ENCODE measurements around the gene LFNG.
"Not testable (repeated sequence)": the region's sequence is repeated elsewhere in the genome, so short reads cannot be mapped to it uniquely, and the experiment has no call there.

LFNG gene

DNA sequence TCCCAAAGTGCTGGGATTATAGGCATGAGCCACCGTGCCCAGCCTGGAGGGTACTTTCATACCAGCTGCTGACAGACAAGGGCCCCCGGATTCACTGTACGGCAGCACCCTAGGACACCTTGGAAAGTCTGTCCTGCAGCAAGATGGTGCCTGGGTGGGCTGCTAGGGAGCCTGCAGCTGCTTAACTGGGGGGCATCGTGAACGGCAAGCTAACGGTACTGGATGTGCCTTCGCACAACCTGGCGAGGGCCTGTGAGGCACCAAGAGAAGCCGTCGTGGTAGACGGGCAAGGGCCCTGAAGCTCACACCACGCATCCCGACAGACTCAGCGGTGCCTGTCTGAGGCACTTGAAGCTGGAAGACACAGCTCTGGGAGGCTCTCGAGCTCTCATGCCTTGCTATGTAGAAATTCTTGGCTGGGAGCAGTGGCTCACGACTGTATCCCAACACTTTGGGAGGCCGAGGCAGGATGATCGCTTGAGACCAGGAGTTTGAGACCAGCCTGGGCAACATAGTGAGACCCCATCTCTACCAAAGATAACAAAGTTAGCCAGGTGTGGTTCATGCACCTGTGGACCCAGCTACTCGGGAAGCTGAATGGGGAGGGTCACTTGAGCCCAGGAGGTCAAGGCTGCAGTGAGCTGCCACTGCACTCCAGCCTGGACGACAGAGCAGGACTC lies 26.3 kb downstream of the LFNG start:
- DNase-seq (ENCODE audit: low spot score), result no peak

DNA sequence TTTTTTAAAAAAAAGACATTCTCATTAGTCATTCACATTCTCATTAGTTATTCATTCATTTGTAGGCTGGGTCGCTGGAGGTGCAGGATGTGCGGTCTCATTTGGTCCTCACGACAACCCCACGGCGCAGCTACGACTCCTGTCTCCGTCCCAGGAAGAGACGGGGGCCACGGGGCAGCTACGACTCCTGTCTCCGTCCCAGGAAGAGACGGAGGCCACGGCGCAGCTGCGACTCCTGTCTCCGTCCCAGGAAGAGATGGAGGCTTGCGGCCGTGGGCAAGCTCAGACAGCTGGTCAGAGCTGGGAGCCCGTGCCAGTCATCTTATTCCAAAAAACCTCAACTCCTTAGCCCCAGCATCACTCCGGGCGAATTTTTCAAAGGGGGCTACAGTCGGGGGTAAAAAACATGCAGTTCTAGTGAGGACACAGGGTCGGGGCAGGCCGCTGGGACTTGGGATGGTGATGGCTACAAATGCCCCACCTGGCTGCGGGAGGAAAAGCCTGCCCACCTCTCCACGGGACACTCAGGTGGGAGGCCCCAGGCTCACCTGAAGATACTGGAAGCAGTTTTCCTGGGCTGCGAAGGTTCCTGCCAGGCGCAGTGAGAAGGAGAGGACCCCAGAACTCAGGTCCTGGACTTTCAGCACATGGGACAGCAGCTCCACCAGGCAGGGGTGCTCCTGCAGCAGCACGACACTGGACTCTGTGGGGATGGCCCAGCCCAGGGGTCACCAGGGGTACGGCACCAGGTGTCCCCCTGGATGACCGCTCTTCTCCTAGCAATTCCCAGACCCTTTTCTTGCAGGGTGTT lies 27.4 kb downstream of the LFNG start:
- no peak for DNase-seq (ENCODE audit: low spot score)

DNA sequence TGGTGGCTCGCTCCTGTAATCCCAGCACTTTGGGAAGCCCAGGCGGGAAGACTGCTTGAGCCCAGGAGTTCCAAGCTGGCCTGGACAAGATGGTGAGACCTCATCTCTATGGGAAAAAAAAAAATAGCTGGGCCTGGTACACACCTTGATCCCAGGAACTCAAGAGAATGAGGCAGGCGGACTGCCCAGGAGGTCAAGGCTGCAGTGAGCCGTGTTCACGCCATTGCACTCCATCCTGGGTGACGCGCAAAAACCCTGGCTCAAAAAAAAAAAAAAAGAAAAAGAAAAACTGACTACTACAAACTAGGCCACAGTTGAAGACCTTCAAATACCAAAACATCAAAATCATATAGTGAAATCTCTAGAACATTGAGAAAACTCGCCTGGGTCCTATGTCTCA lies 31.8 kb downstream of the LFNG start:
- DNase-seq (ENCODE audit: low spot score), result no peak

DNA sequence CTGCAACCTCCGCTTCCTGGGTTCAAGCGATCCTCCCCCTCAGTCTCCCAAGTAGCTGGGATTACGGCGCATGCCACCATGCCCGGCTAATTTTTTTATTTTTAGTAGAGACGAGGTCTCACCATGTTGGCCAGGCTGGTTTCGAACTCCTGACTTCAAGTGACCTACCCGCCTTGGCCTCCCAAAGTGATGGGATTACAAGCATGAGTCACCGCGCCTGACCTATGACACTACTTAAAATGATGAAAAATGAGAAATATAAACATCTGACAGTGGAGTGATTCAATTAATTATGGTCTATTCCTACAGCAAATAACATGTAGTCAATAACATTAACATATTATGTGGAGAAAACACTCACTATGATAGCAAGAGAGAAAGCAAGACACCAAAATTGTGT lies 33.5 kb downstream of the LFNG start:
- DNase-seq (ENCODE audit: low spot score), result no peak

DNA sequence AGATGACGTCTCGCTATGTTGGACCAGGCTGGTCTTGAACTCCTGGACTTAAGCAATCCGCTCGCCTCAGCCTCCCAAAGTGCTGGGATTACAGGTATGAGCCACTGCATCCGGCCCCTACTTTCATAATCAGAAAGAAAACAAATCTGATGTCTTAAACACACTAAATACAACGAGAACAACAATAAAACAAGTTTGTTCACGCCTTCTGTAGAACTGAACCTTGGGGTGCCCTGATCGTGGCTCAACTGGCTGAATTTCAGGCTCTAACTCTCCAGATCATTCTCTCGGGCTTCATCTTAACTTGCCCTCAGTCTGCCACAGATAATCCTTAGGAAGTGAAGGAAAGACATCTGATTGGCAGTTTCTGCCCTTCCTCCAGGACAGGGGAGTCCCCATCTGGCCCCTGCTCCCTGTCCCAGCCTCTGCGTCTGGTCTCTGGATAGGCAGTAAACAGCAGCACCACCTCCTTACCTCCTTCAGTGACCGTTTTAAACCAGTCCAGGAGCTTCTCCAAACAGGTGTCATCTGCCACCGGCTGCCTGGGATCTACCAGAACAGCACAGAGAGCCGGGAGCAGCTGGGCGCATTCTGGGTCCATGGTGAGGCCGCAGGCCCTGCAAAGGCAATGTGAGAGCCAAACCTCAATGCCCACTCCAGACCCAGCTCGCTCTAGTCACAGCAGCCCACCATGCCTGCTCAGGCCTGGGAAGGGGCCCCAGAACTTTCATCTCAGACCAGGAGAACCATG lies 34.4 kb downstream of the LFNG start:
- DNase-seq (ENCODE audit: low spot score), result no peak

DNA sequence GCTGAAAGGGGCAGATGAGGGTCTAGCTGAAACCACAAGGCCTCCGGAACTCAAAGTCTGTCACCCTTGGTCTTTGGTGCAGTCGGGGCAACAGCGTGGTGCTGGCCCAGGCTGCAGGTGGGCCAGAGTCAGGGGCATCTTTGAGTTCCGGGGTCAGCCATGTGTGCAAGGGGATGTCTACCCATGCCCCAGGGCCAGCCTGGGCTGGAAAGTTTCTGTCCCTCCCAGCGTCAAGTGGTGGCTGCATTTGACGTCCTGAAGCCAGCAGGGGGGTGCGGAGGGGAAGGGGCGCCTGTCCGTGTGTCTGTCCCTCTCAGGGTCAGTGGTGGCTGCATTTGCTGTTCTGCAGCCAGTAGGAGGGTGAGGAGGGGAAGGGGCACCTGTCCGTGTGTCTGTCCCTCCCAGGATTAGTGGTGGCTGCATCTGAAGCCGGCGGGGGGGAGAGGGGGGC lies 35.1 kb downstream of the LFNG start:
- DNase-seq (ENCODE audit: low spot score), result no peak

DNA sequence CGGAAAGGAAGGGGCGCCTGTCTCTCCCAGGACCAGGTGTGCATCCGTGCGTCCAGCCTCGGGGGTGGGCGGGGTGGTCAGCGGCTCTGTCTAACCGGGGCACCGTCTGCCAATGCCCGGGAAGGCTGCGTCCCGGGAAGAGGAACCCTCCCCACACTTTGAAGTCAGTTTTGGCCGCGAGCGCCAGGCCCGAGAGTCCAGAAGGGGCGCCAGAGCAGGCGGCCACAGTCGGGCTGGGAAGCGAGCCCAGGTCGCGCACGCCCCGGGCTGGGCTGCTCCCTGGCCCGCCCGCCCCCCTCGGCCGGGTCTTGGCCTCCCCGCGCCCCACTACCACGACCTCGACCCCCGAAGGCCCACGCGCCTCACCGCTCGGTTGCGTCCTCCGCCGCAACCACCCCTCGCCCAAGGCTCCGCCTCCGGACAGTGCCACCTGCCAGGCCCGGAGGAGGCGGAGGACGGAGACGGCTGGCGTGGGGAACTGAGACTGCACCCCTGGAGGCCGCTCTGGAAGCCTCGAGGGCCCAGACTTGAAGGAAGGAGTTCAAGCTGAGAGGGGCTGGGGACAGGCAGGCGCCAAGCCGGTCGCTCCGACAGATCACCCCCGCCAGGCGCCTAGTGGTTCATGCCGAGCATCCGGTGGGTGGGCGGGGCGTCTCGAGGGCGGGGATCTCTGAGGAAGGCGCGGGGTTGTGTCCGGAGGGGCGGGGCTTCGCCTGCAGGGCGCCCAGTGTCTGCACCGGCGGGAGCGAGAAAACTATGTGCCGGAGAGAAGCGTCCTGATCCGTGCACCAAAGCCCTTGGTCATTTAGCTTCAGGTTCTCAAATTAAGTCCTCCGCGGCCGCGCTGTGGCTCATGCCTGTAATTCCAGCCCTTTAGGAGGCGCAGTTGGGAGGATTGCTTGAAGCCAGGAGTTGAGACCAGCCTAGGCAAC lies 35.8 kb downstream of the LFNG start, which contains the start of gene BRAT1:
Gene BRAT1, minus strand, starts transcription at position 404 of the 932 bp plus-strand sequence. CDS start 1,093 bp downstream, outside the sequence.
- DNase-seq (ENCODE audit: low spot score), result peak; percentile 96

DNA sequence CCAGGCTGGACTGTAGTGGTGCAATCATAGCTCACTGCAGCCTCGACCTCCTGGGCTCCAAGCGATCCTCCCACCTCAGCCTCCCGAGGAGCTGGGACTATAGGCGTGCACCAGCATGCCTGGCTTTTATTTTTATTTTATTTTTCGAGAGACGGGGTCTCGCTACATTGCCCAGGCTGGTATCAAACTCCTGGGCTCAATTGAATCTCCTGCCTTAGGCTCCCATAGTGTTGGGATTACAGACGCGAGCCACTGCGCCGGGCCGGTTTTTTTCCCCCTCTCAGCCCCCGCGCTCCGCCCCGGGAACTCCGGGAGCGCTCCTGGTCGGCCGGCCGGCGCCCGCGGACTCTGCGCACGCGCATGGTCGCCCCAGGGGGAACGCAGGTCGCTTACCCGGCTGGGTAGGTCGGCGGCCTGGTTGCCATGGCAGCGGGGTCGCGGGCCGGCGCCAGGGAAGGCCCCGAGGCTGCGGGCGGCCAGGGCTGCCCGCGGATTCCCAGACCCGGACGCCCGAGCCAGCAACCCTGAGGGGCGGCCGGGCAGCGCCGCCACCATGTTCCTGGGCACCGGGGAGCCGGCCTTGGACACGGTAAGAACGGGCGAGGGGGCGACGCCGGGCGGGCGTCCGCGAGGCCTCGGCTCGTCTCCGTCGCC lies 39.2 kb downstream of the LFNG start, which contains the start of gene IQCE:
Gene IQCE, plus strand, starts transcription at position 351 of the 654 bp plus-strand sequence. Its CDS starts 203 bp downstream, at position 554.
- peak; percentile 93 for DNase-seq (ENCODE audit: low spot score)

DNA sequence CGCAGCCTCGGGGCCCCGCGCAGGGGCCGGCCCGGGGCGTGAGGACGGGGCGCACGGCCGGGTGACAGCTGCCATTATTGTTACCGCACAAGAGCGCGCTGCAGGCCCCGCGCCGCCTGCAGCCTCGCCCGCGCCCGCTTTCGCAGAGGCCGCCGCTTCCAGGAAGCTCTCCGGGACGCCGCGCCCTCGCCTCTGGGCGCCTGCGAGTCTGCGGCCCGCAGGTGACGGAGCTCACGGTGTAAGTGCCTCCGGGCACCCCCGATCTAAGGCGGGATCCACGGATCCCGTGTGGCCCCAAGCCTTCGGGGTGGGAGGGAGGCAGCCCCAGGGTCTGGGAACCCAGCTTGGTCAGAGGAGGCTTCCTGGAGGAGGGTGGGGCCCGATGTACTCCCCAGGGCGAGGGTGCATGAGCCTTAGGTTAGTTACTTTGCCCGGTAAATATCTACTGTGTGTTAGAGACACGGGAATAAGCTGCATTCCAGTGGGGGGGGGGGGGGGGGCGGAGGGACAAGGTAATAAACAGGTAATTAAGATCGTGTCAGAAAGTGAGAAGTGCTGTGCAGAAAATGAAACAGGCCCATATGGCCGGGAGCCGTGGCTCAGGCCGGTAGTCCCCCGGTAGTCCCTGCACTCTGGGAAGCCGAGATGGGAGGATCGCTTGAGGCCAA lies 39.8 kb downstream of the LFNG start:
- DNase-seq (ENCODE audit: low spot score), result peak; percentile 53

DNA sequence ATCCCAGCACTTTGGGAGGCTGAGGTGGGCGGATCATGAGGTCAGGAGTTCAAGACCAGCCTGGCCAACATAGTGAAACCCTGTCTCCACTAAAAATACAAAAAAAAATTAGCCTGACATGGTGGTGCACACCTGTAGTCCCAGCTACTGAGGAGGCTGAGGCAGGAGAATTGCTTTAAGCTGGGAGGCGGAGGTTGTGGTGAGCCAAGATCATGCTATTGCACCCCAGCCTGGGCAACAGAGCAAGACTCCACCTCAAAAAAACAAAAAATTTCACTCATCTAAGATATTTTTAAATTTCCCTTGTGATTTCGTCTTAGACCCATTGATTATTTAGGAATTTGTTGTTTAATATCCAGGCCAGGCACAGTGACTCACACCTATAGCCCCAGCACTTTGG lies 44.4 kb downstream of the LFNG start:
- not testable (repeated sequence) for DNase-seq (ENCODE audit: low spot score)

DNA sequence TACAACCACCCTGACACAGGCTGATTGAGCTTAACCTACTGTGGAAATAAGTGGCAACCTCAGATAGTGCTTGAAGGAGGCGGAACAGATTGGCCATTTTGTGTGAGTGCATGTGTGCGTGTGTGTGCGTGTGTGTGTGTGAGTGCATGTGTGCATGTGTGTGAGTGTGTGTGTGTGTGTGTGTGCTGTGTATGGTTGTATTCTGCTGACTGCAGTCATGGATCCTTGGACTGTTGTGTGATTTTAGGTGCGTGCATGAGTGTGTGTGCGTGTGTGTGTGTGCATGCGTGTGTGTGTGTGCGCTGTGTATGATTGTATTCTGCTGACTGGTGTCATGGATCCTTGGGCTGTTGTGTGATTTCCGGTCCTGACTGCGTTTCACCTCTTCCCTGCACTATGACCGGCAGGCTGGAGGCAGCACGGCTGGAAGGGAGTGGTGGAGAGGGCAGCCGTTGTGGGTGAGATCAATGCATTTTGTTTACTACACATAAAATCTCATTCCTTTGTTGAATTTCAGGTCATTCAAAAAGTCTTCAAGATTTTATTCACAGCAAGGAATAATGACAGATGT lies 45.5 kb downstream of the LFNG start:
- peak; percentile 30 for DNase-seq (ENCODE audit: low spot score)

DNA sequence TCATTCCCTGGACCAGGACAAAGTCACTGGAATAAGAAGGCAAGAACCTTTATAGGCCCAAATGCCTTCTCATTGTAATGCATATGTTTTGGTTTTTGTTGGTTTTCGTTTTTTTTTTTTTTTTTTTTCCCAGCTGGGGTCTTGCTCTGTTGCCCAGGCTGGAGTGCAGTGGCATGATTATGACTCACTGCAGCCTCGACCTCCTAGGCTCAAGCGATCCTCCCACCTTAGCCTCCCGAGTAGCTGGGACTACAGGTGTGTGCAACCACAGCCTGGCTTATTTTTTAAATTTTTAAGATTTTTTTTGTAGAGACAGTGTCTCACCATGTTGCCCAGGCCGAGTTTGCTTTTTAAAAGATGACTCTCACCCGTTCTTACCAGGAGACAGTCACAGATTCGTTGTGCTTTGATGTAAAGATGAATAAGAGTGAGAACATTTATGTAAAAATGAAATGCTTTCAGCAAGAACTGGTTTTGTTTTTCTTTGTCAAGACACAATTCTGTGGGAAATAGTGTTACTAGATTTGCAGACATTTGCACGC lies 46.8 kb downstream of the LFNG start:
- DNase-seq (ENCODE audit: low spot score), result no peak

DNA sequence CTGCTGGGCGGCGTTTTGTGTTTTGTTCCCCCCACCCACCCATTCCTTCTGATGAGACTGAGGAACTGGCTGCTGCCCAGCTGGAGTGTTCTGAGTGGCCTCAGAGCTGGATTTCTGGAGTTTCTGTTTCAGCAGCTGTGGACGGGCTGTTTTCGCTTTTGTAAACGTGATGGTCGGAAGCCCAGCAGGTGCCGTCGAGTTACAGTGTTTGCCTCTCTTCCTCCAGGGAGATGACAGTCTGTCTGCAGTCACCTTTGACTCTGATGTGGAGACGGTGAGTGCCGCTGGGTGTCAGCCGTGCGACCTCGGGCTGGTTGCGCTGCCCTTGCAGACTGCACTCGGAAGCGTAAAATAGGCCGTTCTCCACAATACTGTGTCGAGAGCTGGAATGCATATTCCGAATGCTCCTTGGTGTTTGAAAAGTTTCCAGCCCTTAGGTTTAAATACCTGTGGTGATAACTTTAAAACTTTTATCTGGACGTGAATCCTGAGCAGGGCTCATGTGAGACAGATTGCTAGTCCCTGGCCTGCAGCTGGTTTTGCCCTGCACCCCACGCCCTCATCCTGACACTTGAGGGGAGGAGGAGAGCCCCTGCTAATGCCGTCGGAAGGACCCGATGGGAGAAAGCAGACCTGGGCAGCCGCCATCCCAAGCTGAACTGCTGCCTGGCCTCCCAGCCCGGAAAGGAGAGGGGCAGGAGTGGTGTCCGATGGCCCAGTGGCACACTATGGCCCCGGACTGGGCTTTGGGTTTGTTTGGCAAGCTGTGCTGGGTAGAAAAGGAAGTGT lies 47.5 kb downstream of the LFNG start:
- no peak for DNase-seq (ENCODE audit: low spot score)

DNA sequence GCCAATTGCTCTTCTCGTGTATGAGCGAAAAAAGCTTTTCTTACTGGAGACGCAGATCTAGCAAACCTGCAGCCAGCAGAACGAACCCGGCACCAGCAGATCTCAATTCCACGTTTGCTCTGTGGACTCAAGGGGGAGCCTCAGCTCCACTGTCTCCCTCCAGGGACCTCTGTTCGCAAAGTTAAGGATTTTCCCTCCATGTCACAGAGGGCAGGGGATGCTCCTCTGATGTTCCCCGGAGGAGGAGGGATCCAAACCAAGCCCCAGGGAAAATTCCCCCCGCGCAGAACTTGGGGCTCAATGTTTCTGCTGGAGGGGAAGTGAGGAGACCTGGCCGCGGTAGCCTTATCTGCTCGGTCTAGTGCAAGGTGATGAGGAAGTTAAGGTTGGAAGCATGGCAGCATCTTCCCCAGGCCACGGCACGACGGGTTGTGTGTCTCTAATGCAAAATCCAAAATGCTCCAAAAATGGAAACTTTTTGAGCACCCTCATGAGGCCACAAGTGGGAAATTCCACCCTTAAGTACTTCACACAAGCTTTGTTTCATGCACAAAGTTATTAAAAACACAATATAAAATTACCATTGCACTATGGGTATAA lies 48.2 kb downstream of the LFNG start:
- DNase-seq (ENCODE audit: low spot score), result no peak

DNA sequence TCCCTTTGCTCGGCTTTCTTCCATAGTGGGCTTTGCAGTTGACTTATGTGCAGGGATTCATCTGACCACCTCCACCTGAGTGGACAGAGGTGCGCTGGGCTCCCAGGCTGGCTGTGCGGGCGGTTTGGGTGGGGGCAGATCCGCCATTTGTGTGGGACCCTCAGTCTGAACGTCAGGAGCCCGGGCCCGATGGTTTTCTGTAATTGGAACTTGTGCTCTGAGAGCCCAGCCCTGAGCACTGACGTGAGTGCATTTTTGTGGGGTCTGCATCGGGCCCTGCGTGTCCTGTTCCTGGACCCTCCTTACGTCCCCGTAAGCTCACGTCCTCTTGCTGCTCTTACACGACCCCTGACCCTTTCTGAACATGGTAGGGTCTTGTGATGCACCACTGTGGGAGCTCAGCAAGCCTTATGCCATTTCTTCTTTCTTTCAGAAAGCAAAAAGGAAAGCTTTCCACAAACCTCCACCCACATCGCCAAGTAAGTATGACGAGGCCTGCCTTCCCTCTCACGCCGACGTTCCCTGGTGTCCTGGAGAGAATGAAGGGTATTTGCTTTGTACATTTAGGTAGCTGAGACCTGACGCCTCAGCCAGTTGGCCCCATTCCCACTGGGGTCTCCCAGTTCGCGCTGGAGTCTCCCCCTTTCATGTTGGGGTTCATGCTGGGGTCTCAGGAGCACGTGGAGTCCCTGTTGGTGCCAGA lies 49.1 kb downstream of the LFNG start:
- DNase-seq (ENCODE audit: low spot score), result no peak

DNA sequence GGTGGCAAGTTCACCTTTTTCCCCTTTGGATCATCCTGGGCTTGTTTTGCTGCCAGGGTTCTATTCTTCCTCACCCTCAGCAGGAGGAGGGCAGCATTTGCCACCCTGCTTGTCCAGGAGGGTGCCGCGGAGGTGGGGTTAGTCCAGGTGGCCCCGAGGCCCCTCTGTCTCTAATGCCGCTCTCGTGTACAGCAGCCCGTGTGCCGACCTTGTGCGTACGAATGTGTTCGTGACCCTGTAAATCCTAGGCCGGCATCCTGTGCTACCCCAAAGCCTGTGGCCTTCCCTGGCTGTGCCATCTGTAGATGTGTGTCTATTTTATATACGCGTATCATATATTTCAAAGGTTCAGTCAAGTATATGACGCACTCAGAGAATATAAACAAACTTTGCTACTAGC lies 49.8 kb downstream of the LFNG start:
- no peak for DNase-seq (ENCODE audit: low spot score)

DNA sequence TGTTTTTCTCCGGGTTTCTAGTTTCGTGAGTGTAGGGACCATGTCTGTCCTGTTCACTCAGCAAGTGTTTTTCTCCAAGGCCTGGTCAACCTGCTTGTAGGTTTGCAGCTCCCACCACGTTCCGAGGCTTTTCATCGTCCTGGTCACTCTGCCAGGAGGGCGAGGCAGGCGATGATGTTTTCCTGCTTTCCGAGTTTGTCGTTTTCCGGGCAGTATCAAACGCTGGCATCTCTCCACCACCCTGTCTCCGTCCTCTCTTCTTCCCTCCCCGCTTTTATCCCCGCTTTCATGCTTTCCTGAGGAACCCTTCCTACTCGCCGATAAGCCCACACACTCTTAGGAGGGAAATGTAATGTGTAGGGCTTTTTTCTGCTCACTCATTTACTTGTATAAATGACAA lies 50.4 kb downstream of the LFNG start:
- DNase-seq (ENCODE audit: low spot score), result no peak

DNA sequence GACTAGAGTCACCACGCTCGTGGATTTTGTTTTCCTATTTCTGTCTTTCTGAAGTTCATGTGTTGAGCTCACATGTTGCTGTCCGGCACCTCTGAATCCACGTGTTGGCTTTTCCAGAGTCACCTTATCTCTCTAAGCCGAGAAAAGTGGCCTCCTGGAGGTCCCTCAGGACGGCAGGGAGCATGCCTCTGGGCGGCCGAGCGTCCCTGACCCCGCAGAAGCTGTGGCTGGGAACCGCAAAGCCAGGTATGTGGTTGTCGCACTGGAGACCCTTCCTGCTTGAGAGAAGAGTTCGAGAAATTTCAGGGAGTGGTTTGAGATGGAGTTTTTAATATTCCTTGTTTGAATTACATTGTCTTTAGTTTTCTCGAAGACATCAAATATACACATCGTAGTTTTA lies 51.8 kb downstream of the LFNG start:
- no peak for DNase-seq (ENCODE audit: low spot score)

Data from kidney tubule cell (primary cell).